Glutamatergic neuron (in vitro differentiated cells): ENCODE results near the gene APC2. TPM values are rescaled to one million over a fixed set of nuclear protein-coding genes. Genes with fewer than 3 reads are reported as not detected.

Source experiments
- DNase-seq: peaks from one replicate; pipeline ENCODE4 v3.0.0; 2022
- H3K27ac Mint-ChIP-seq: one replicate; pipeline ENCODE4 v1.8.0; 2020; ENCODE audit warnings: mild to moderate bottlenecking, mixed read lengths, inconsistent platforms; ENCODE audit not compliant: unreplicated experiment
- H3K27me3 Mint-ChIP-seq: one replicate; pipeline ENCODE4 v1.8.0; 2020; ENCODE audit warnings: mild to moderate bottlenecking, moderate library complexity, mixed read lengths, inconsistent platforms; ENCODE audit not compliant: unreplicated experiment
- H3K36me3 Mint-ChIP-seq: one replicate; pipeline ENCODE4 v1.8.0; 2020; ENCODE audit warnings: mild to moderate bottlenecking, mixed read lengths, inconsistent platforms; ENCODE audit not compliant: unreplicated experiment
- H3K4me1 Mint-ChIP-seq: one replicate; pipeline ENCODE4 v1.8.0; 2020; ENCODE audit warnings: mild to moderate bottlenecking, low read depth, mixed read lengths, inconsistent platforms; ENCODE audit not compliant: unreplicated experiment
- H3K4me3 Mint-ChIP-seq: one replicate; pipeline ENCODE4 v1.8.0; 2020; ENCODE audit warnings: mild to moderate bottlenecking, mixed read lengths, inconsistent platforms; ENCODE audit not compliant: unreplicated experiment
- H3K9me3 Mint-ChIP-seq: one replicate; pipeline ENCODE4 v1.8.0; 2020; ENCODE audit warnings: mild to moderate bottlenecking, moderate library complexity, mixed read lengths, inconsistent platforms; ENCODE audit not compliant: unreplicated experiment
- total RNA-seq: library from RNA; stranded (reverse); fragmentation: NEBNext Ultra II Directional; extraction: Animal tissue kit (Norgen Biotek cat#: 25700); gene quantifications from one replicate; pipeline ENCODE4 v1.2.1, GENCODE V29; 2021; ENCODE audit not compliant: unreplicated experiment
- TF ChIP-seq, protein P1 (sequence below): fragments of 200-600 bp; sonication (generic); IDR thresholded peaks from one replicate; pipeline ENCODE4 v1.5.0; 2021; ENCODE audit not compliant: partially characterized antibody, unreplicated experiment

APC2 gene
- total RNA-seq, 1 donor from 2014 or later: 371 TPM

DNA sequence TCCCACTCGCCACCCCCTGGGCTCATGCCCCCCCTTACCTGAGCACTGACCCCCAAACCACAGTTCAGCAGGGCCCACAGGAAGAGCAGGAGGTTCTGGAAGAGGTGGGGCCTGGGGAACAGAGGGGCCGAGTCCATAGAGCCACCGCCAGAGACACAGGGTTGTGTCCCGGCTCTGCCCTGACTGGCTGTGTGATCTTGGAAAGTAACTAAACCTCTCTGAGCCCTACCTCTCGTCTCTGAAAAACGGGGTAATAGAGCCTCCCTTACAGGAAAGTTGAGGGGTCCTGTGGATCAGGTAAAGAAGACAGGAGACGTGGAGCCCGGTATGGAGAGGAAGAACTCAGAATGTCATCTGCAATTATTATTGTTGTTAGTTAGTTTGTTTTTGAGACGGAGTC lies 60.9 kb downstream of the APC2 start:
- DNase-seq: no peak
- no peak overlapping the region for H3K27ac Mint-ChIP-seq
- H3K27me3 Mint-ChIP-seq: peaks cover 7% of the 10 kb centered on the region
- H3K36me3 Mint-ChIP-seq: no peaks in the 10 kb centered on the region
- H3K4me3 Mint-ChIP-seq: no peak overlapping the region
- H3K9me3 Mint-ChIP-seq: peaks cover 9% of the 10 kb centered on the region
- no peaks in the 10 kb centered on the region for H3K4me1 Mint-ChIP-seq
- TF ChIP-seq, protein P1, sequence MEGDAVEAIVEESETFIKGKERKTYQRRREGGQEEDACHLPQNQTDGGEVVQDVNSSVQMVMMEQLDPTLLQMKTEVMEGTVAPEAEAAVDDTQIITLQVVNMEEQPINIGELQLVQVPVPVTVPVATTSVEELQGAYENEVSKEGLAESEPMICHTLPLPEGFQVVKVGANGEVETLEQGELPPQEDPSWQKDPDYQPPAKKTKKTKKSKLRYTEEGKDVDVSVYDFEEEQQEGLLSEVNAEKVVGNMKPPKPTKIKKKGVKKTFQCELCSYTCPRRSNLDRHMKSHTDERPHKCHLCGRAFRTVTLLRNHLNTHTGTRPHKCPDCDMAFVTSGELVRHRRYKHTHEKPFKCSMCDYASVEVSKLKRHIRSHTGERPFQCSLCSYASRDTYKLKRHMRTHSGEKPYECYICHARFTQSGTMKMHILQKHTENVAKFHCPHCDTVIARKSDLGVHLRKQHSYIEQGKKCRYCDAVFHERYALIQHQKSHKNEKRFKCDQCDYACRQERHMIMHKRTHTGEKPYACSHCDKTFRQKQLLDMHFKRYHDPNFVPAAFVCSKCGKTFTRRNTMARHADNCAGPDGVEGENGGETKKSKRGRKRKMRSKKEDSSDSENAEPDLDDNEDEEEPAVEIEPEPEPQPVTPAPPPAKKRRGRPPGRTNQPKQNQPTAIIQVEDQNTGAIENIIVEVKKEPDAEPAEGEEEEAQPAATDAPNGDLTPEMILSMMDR: no peak

GRCh38 chr19:1511318-1512317 lies 61.7 kb downstream of the APC2 start:
- TF ChIP-seq, protein P1: no peak
- H3K4me1 Mint-ChIP-seq: no peaks in the 10 kb centered on the region
- no peaks in the 10 kb centered on the region for H3K36me3 Mint-ChIP-seq
- no peak overlapping the region for H3K4me3 Mint-ChIP-seq
- H3K27ac Mint-ChIP-seq: no peak overlapping the region
- no peak for DNase-seq
- peaks cover 7% of the 10 kb centered on the region for H3K9me3 Mint-ChIP-seq
- H3K27me3 Mint-ChIP-seq: peaks cover 7% of the 10 kb centered on the region

DNA sequence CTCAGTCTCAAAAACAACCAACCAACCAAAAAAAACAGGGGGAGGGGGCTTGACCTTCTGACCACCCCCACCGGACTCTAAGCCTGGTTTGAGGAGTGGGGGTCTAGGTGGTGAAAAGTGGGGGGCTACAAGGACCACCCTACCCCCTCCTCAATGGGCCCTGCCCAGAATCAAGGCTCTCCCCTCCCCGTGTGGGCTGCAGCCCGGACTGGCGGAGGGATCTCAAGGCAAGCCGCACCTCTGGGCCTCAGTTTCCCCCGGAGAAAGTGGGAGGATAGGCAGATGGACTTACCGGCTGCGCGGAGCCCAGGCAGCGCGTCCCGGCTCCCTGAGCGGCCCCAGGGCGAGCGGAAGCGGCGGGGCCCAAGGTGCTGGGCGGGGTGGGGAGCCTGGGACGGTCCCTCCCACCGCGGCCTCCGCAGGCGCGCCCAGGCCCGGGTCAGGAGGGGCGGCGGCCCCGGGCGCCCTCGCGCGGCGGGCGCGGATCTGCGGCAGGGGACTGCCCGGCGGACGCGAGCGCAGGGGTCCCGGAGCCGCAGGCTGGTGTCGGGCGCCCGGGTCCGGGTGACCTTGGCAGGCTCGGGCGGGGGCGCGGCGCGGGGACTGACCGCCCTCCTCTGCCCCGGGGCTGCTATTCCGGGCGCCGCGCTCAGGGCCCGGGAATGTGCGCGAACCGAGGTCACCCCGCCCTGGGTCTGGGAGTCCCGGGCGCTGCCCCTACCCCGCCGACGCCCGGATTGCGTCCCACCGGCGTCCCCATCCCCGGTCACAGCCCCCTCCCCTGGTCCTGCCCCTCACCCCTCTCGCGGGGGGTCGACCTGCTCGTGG lies 63.0 kb downstream of the APC2 start, which contains the start of gene ADAMTSL5:
Gene ADAMTSL5 (minus strand): TSS at position 349 of the 828 bp plus-strand sequence. CDS start 2,076 bp downstream, outside the sequence.
- peaks cover 6% of the 10 kb centered on the region for H3K27me3 Mint-ChIP-seq

DNA sequence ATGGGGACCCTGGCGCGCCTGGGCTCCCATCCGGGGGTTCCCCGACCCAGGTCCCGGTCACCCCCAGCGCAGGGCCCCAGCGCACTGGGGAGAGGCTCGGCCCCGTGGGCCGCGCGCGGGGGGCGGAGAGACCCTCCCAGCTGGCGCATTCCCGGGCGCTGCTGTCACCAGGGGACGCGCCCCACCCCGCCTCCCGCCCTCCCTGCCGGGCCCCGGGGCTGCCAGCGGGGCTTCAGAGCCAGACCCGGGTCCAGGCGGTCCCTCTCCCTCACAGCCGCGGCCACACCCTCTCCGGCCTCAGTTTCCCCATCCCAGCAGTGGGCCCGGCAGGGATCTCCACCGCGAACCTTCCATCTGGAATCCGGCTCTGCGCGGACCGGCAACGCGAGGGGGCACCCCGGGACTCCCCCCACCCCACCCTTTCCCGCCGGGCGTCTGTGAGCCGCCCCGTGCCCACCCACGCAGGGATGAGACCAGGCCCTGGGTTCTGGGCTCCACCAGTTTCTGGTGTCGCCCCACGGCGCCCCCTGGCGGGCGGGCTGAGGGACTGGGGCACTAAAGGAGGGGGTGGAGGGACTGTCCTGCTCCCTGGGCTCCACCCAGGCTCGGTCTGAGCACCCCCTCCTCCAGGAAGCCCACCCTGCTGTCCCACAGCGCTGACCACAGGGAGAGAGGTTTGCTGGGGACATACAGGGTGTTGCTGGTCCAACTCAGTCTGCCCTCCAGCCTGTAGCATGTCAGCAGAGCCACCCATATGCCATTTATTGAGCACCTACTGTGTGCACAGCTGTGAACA lies 63.8 kb downstream of the APC2 start:
- no peak overlapping the region for H3K4me3 Mint-ChIP-seq
- peaks cover 10% of the 10 kb centered on the region for H3K27me3 Mint-ChIP-seq
- H3K9me3 Mint-ChIP-seq: peaks cover 8% of the 10 kb centered on the region

More for the DNA sequence above, 63.0 kb downstream of the APC2 start, which contains the start of gene ADAMTSL5:
- no peak for DNase-seq
- H3K9me3 Mint-ChIP-seq: peaks cover 4% of the 10 kb centered on the region
- H3K4me1 Mint-ChIP-seq: no peaks in the 10 kb centered on the region
- H3K4me3 Mint-ChIP-seq: no peak within 1 kb of the TSS
- H3K36me3 Mint-ChIP-seq: no peaks in the 10 kb centered on the region
- TF ChIP-seq, protein P1: no peak
- H3K27ac Mint-ChIP-seq: no peak within 1 kb of the TSS

More for the DNA sequence above, 63.8 kb downstream of the APC2 start:
- H3K27ac Mint-ChIP-seq: no peak overlapping the region
- no peaks in the 10 kb centered on the region for H3K4me1 Mint-ChIP-seq
- no peaks in the 10 kb centered on the region for H3K36me3 Mint-ChIP-seq
- TF ChIP-seq, protein P1: peak; percentile 69
- DNase-seq: no peak
